Stomach (tissue), 4 donors: ENCODE data around the gene GLRA3.

Experiments
- CTCF ChIP-seq, 7 experiments: fragments of 450-650 bp in 4 of 7; fragments of 200-600 bp in 3 of 7; sonication (generic) in 3 of 7; IDR thresholded peaks; one replicate each; pipeline ENCODE4 v1.5.1; 2016 to 2019; ENCODE audit warnings: antibody characterized with exemption in 7 of 7, control low read depth in 2 of 7, mild to moderate bottlenecking in 1 of 7
- EP300 ChIP-seq: sonication (generic); formaldehyde crosslinking; IDR thresholded peaks from one replicate; pipeline ENCODE4 v1.6.1; 2017; ENCODE audit warnings: antibody characterized with exemption

DNA sequence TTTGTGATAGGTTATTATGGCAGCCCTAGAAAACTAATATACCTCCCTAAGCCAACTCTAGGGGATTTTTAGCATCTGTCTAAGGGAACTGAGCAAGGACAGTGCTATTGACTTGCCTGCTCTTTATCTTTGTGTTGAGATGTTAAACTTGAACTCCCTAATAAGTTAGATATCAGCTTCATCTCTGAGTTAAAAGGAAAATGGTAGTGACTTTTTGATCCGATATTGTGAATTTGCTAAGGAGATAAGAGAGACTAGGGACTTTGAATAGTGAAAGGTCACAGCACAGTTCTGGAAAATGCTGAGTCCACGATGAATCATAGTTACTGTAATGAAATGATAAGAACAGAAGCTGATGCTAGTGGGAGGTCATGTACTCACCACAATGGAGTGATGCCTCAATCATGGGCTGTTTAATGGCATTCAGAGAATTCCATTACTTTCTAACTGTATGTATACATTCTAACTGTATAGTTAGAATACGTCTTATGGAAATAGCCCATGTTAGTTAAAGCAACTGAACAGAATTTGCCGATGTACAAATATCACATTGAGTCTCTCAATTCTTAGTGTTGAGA lies 147.2 kb downstream of the GLRA3 start:
- TF ChIP-seq CTCF (IDR thresholded peaks at IDR 0.05) = no peak
- TF ChIP-seq EP300 = no peak
